Endothelial cell of umbilical vein (primary cell): Measurements from ENCODE around the gene PSPN. TPM values are rescaled to one million over a fixed set of nuclear protein-coding genes. Genes with fewer than 3 reads are reported as not detected.
A peak's percentile ranks its signal among the peaks of the same experiment; 100 is the strongest.

Source experiments
- BruUV-seq: library from RNA; stranded (reverse); fragments of 400-500 nt; replicated peaks from 2 replicates; lab custom pipeline; 2021; lab: Mats Ljungman, UMichigan
- CTCF ChIA-PET: fragments of 300-600, 350-600 bp; sonication (Branson Sonifier 250); formaldehyde crosslinking; loops from one replicate; lab custom pipeline; 2021; ENCODE audit warnings: antibody characterized with exemption, inconsistent platforms; lab: Charles Lee
- POLR2A ChIA-PET: fragments of 300-600, 350-600 bp; sonication (Branson Sonifier 250); formaldehyde crosslinking; loops from one replicate; lab custom pipeline; 2021; ENCODE audit warnings: antibody characterized with exemption, inconsistent platforms; lab: Charles Lee
- DNase-seq: peaks from one replicate; pipeline ENCODE4 v3.0.0-alpha.2; 2011; ENCODE audit warnings: low read depth, low spot score
- FAIRE-seq: peaks from 2 replicates; lab custom pipeline; 2011; peaks lifted over from hg19 to GRCh38; lab: Jason Lieb, UNC
- H2AFZ ChIP-seq: 2 replicates; pipeline ENCODE4 v1.6.0; 2012; ENCODE audit warnings: low read depth, low read length, control low read depth, inconsistent platforms
- H3K27ac ChIP-seq: 2 replicates; pipeline ENCODE4 v1.5.1; 2011; ENCODE audit warnings: low read depth, mild to moderate bottlenecking, control low read depth, low read length, moderate library complexity; ENCODE audit not compliant: insufficient read depth
- H3K27me3 ChIP-seq, 2 experiments: 2 replicates each; pipeline versions ENCODE4 v1.6.0 to v1.6.1; 2011; ENCODE audit warnings: low read length in 2 of 2, mixed read lengths in 1 of 2; ENCODE audit not compliant: control insufficient read depth in 2 of 2, insufficient read depth in 2 of 2
- H3K36me3 ChIP-seq, 2 experiments: 2 replicates in 1 of 2; 3 replicates in 1 of 2; pipeline ENCODE4 v1.5.1; 2011; ENCODE audit warnings: low read length in 2 of 2, mild to moderate bottlenecking in 1 of 2, moderate library complexity in 1 of 2; ENCODE audit not compliant: control insufficient read depth in 2 of 2, insufficient read depth in 2 of 2; ENCODE audit errors: extremely low read depth in 1 of 2
- H3K4me1 ChIP-seq: 3 replicates; pipeline ENCODE4 v1.5.1; 2011; ENCODE audit warnings: mild to moderate bottlenecking, low read length; ENCODE audit not compliant: control insufficient read depth, insufficient read depth; ENCODE audit errors: extremely low read depth
- H3K4me2 ChIP-seq: 2 replicates; pipeline ENCODE4 v1.6.1; 2011; ENCODE audit warnings: low read length, control low read depth, mixed read lengths; ENCODE audit not compliant: insufficient read depth
- H3K4me3 ChIP-seq, 3 experiments: fragments of 200-600 bp in 1 of 3; sonication (generic), shearing (Covaris generic) in 1 of 3; replicated peaks in 1 of 3; 2 replicates each; pipeline ENCODE4 v1.5.1; 2011 to 2016; ENCODE audit warnings: control low read depth in 3 of 3, low read length in 3 of 3, mild to moderate bottlenecking in 2 of 3, inconsistent platforms in 1 of 3, low read depth in 1 of 3, moderate library complexity in 1 of 3; ENCODE audit not compliant: insufficient read depth in 1 of 3
- H3K79me2 ChIP-seq: 2 replicates; pipeline ENCODE4 v1.6.0; 2012; ENCODE audit warnings: low read length, inconsistent platforms; ENCODE audit not compliant: control insufficient read depth, insufficient read depth
- H3K9ac ChIP-seq: replicated peaks from 2 replicates; pipeline ENCODE3; 2011; ENCODE audit warnings: low read length, control low read depth; ENCODE audit not compliant: insufficient read depth; ENCODE audit errors: extremely low read depth
- H3K9me1 ChIP-seq: replicated peaks from 3 replicates; pipeline ENCODE4 v1.6.0; 2011; ENCODE audit warnings: mild to moderate bottlenecking, low read length; ENCODE audit not compliant: control insufficient read depth, insufficient read depth; ENCODE audit errors: extremely low read depth
- H3K9me3 ChIP-seq: replicated peaks from 2 replicates; pipeline ENCODE4 v1.5.1; 2012; ENCODE audit warnings: low read length, inconsistent platforms; ENCODE audit not compliant: control insufficient read depth, insufficient read depth
- H4K20me1 ChIP-seq: replicated peaks from 2 replicates; pipeline ENCODE3; 2011; ENCODE audit warnings: mild to moderate bottlenecking, low read length; ENCODE audit not compliant: control insufficient read depth, insufficient read depth; ENCODE audit errors: extremely low read depth
- EZH2 ChIP-seq: IDR thresholded peaks from 2 replicates; pipeline ENCODE4 v1.6.1; 2012; ENCODE audit warnings: borderline replicate concordance, low read depth, mild to moderate bottlenecking, moderate library complexity, low read length, inconsistent platforms; ENCODE audit not compliant: severe bottlenecking
- FOS ChIP-seq: IDR thresholded peaks from 2 replicates; pipeline ENCODE4 v1.6.1; 2011; ENCODE audit warnings: mild to moderate bottlenecking, low read length, moderate library complexity, borderline replicate concordance; ENCODE audit not compliant: insufficient read depth
- GATA2 ChIP-seq: IDR thresholded peaks from 2 replicates; pipeline ENCODE4 v1.7.0; 2011; ENCODE audit warnings: low read depth, mild to moderate bottlenecking, moderate library complexity, mixed read lengths, low read length; ENCODE audit not compliant: insufficient read length, insufficient read depth
- JUN ChIP-seq: IDR thresholded peaks from 2 replicates; pipeline ENCODE4 v1.6.1; 2011; ENCODE audit warnings: borderline replicate concordance, low read depth; ENCODE audit not compliant: insufficient read length, insufficient read depth
- MYC ChIP-seq: IDR thresholded peaks from one replicate; pipeline ENCODE4 v1.6.1; 2011; ENCODE audit warnings: mild to moderate bottlenecking, low read depth, low read length
- POLR2A ChIP-seq: IDR thresholded peaks from 2 replicates; pipeline ENCODE4 v1.6.1; 2012; ENCODE audit warnings: low read depth, mild to moderate bottlenecking, control low read depth, low read length
- POLR2AphosphoS5 ChIP-seq: IDR thresholded peaks from 2 replicates; pipeline ENCODE4 v1.6.1; 2012; ENCODE audit warnings: low read depth, mild to moderate bottlenecking, control low read depth, low read length, moderate library complexity; ENCODE audit not compliant: insufficient read depth
- dilution Hi-C: fragments of 300-500 bp; cut with MboI; formaldehyde crosslinking; loops from one replicate; pipeline ENCODE4 v1.15.0; 2019; ENCODE audit warnings: low sequenced_read_pairs; ENCODE audit not compliant: extremely low pct_ligation_motif_present
- intact Hi-C: fragments of 100-400 bp; cut with micrococcal nuclease; formaldehyde crosslinking; loops from one replicate; pipeline ENCODE4 v1.10.0; 2022
- polyA plus RNA-seq, 4 experiments: library from polyadenylated mRNA; depleted of rRNA in 3 of 4; stranded (reverse) in 3 of 4; unstranded in 1 of 4; fragments of >200 nt; gene quantifications; 2 replicates each; pipeline versions ENCODE4 v1.2.1 to v1.2.3, GENCODE V29; 2011 to 2012; ENCODE audit warnings: missing spikeins in 1 of 4
- total RNA-seq: library from RNA; stranded (reverse); gene quantifications from 2 replicates; pipeline ENCODE4 v1.2.3, GENCODE V29; 2021
- TF ChIP-seq, protein P1 (sequence below), 2 donors: IDR thresholded peaks; 1 replicate in 1 of 2; 2 replicates in 1 of 2; pipeline ENCODE4 v1.5.1; 2011; ENCODE audit warnings: low read length in 2 of 2, mild to moderate bottlenecking in 2 of 2, moderate library complexity in 2 of 2, control low read depth in 1 of 2, inconsistent platforms in 1 of 2, low read depth in 1 of 2; ENCODE audit not compliant: insufficient read depth in 1 of 2; ENCODE audit errors: extremely low read depth in 1 of 2

Gene PSPN
- total and polyA plus RNA-seq, 2 donors (not counting 3 experiments of a cell fraction or from before 2014, with no cell fraction given) = 0.84 to 1.0 TPM

GRCh38 chr19:6424195-6424938 is 48.6 kb upstream of the PSPN start, which contains the start of gene KHSRP:
TSS of gene KHSRP (minus strand) at chr19:6424811. CDS start at chr19:6424701, 110 bp downstream.
- no peaks in the 10 kb centered on the region for H3K9me3 ChIP-seq
- H3K4me1 ChIP-seq = peaks cover 8% of the 10 kb centered on the region
- TF ChIP-seq JUN = no peak
- TF ChIP-seq MYC = no peak
- TF ChIP-seq POLR2A = no peak
- no peak for TF ChIP-seq FOS
- TF ChIP-seq POLR2AphosphoS5 = peak; percentile 57
- no peak for TF ChIP-seq GATA2
- TF ChIP-seq, protein P1, sequence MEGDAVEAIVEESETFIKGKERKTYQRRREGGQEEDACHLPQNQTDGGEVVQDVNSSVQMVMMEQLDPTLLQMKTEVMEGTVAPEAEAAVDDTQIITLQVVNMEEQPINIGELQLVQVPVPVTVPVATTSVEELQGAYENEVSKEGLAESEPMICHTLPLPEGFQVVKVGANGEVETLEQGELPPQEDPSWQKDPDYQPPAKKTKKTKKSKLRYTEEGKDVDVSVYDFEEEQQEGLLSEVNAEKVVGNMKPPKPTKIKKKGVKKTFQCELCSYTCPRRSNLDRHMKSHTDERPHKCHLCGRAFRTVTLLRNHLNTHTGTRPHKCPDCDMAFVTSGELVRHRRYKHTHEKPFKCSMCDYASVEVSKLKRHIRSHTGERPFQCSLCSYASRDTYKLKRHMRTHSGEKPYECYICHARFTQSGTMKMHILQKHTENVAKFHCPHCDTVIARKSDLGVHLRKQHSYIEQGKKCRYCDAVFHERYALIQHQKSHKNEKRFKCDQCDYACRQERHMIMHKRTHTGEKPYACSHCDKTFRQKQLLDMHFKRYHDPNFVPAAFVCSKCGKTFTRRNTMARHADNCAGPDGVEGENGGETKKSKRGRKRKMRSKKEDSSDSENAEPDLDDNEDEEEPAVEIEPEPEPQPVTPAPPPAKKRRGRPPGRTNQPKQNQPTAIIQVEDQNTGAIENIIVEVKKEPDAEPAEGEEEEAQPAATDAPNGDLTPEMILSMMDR (IDR thresholded peaks at IDR 0.05; ENCODE audit: extremely low read depth in 1 of 2, insufficient read depth in 1 of 2, low read depth in 1 of 2, low read length in 2 of 2) = no peak
- no peak for TF ChIP-seq EZH2
- no peaks in the 10 kb centered on the region for H3K9me1 ChIP-seq
- peak within 1 kb of the TSS; percentile 79 to 94 (median 80) for H3K4me3 ChIP-seq
- peak within 1 kb of the TSS; percentile 84 for H3K9ac ChIP-seq
- dilution Hi-C loops = no loop called here
- peaks cover 3% of the 10 kb centered on the region for H4K20me1 ChIP-seq
- peak within 1 kb of the TSS; percentile 6 for H3K27ac ChIP-seq
- CTCF ChIA-PET = interaction anchor here (0.8 to 1.5 kb wide), 7 partner anchors 12 to 376 kb away, joined by 3 to 5 read pairs (median 3); partner anchors contain the start of genes ALKBH7 and SLC25A23
- FAIRE-seq = no peak
- peaks cover 10 to 26% of the 10 kb centered on the region in 2 experiments for H3K36me3 ChIP-seq
- H3K27me3 ChIP-seq = no peaks in the 10 kb centered on the region
- no TSS peak for BruUV-seq
- intact Hi-C loops = loop anchor here (5.0 to 10.0 kb wide), 3 partner anchors 260 to 377 kb away; partner anchors contain the start of genes GPR108 and TRIP10
- H2AFZ ChIP-seq = peak within 1 kb of the TSS; percentile 67
- POLR2A ChIA-PET = interaction anchor here (0.6 to 1.5 kb wide), 3 partner anchors 15 to 92 kb away, joined by 3 to 6 read pairs (median 4); partner anchors contain the start of gene ALKBH7
- DNase-seq = no peak
- peak within 1 kb of the TSS; percentile 87 for H3K4me2 ChIP-seq
- peaks cover 49% of the 10 kb centered on the region for H3K79me2 ChIP-seq
